Naive thymus-derived CD4-positive, alpha-beta T cell (primary cell): Measurements from ENCODE around the gene SCFD1. TPM values are rescaled to one million over a fixed set of nuclear protein-coding genes. Genes with fewer than 3 reads are reported as not detected.
"Not testable (repeated sequence)": the region's sequence is repeated elsewhere in the genome, so short reads cannot be mapped to it uniquely, and the experiment has no call there.

Experiments
- ATAC-seq: fragments of 150-1000 bp; cut with Tn5 transposase; 2 replicates; pipeline ENCODE4 v1.10.0; 2021; ENCODE audit warnings: mild to moderate bottlenecking, moderate library complexity
- CTCF ChIA-PET: fragments of 350-600 bp; sonication (Branson Sonifier 250); formaldehyde crosslinking; loops from one replicate; lab custom pipeline; 2021; ENCODE audit warnings: antibody characterized with exemption; lab: Charles Lee
- POLR2A ChIA-PET: fragments of 350-600 bp; sonication (Branson Sonifier 250); formaldehyde crosslinking; loops from one replicate; lab custom pipeline; 2021; ENCODE audit warnings: antibody characterized with exemption, inconsistent platforms; lab: Charles Lee
- DNase-seq, 9 donors: peaks; one replicate each; pipeline versions ENCODE4 v3.0.0 to v3.0.0-alpha.2; 2020 to 2022; ENCODE audit warnings: mixed read lengths in 1 of 9
- H3K27ac ChIP-seq: one replicate; pipeline ENCODE4 v1.7.0; 2013; ENCODE audit warnings: mild to moderate bottlenecking, low read depth, low read length, moderate library complexity
- H3K27me3 ChIP-seq, 2 donors: one replicate each; pipeline ENCODE4 v1.7.0; 2013; ENCODE audit warnings: low read length in 2 of 2, mild to moderate bottlenecking in 2 of 2, moderate library complexity in 2 of 2; ENCODE audit not compliant: control insufficient read depth in 2 of 2, insufficient read depth in 2 of 2
- H3K36me3 ChIP-seq, 3 experiments: 1 replicate in 2 of 3; 2 replicates in 1 of 3; pipeline ENCODE4 v1.7.0; 2013; ENCODE audit warnings: low read length in 3 of 3, mild to moderate bottlenecking in 3 of 3, moderate library complexity in 1 of 3; ENCODE audit not compliant: insufficient read depth in 3 of 3, control insufficient read depth in 2 of 3
- H3K4me1 ChIP-seq, 2 donors: one replicate each; pipeline ENCODE4 v1.7.0; 2013; ENCODE audit warnings: low read length in 2 of 2, mild to moderate bottlenecking in 2 of 2, moderate library complexity in 1 of 2; ENCODE audit not compliant: control insufficient read depth in 2 of 2, insufficient read depth in 2 of 2
- H3K4me3 ChIP-seq: 2 replicates; pipeline ENCODE4 v1.7.0; 2013; ENCODE audit warnings: mild to moderate bottlenecking, low read length
- H3K9me3 ChIP-seq, 3 experiments: 1 replicate in 2 of 3; 2 replicates in 1 of 3; pipeline ENCODE4 v1.7.0; 2013; ENCODE audit warnings: low read length in 3 of 3; ENCODE audit not compliant: control insufficient read depth in 2 of 3
- H3K27ac Mint-ChIP-seq, 9 donors: one replicate each; pipeline ENCODE4 v1.8.0; 2020 to 2022; ENCODE audit warnings: mixed read lengths in 9 of 9, mild to moderate bottlenecking in 8 of 9, moderate library complexity in 5 of 9, inconsistent platforms in 2 of 9
- H3K27me3 Mint-ChIP-seq, 5 donors: one replicate each; pipeline ENCODE4 v1.8.0; 2021 to 2022; ENCODE audit warnings: mixed read lengths in 5 of 5, mild to moderate bottlenecking in 1 of 5
- H3K36me3 Mint-ChIP-seq, 5 donors: one replicate each; pipeline ENCODE4 v1.8.0; 2020 to 2022; ENCODE audit warnings: mixed read lengths in 5 of 5, mild to moderate bottlenecking in 3 of 5, inconsistent platforms in 1 of 5
- H3K4me1 Mint-ChIP-seq, 7 donors: one replicate each; pipeline ENCODE4 v1.8.0; 2020 to 2022; ENCODE audit warnings: mixed read lengths in 7 of 7, mild to moderate bottlenecking in 3 of 7, inconsistent platforms in 1 of 7
- H3K4me3 Mint-ChIP-seq, 10 donors: one replicate each; pipeline ENCODE4 v1.8.0; 2020 to 2022; ENCODE audit warnings: mild to moderate bottlenecking in 10 of 10, mixed read lengths in 10 of 10, moderate library complexity in 6 of 10, inconsistent platforms in 2 of 10
- H3K9me3 Mint-ChIP-seq, 11 donors: one replicate each; pipeline ENCODE4 v1.8.0; 2020 to 2022; ENCODE audit warnings: mixed read lengths in 11 of 11, mild to moderate bottlenecking in 4 of 11, inconsistent platforms in 1 of 11, moderate library complexity in 1 of 11
- intact Hi-C, 2 donors: fragments of 100-400 bp; cut with micrococcal nuclease; formaldehyde crosslinking; loops; one replicate each; pipeline ENCODE4 v1.15.1; 2023
- polyA plus RNA-seq, 2 donors: library from polyadenylated mRNA; unstranded; fragments of 300-500 nt; fragmentation: Illumina TruSeq; gene quantifications; one replicate each; pipeline ENCODE4 v1.2.3, GENCODE V29; 2021
- total RNA-seq, 6 experiments: library from RNA in 5 of 6; stranded (reverse) in 5 of 6; gene quantifications; 1 replicate in 5 of 6; 2 replicates in 1 of 6; pipeline ENCODE4 v1.2.3 and lab custom pipeline; 2021 to 2026

The SCFD1 gene
- total and polyA plus RNA-seq, 7 experiments from 2014 or later, result 59.5 to 75.4 (median 66.0) TPM

GRCh38 chr14:30576333-30576732, 45.8 kb upstream of the SCFD1 start:
- H3K36me3 ChIP-seq, H3K4me1 ChIP-seq, H3K27me3 Mint-ChIP-seq, intact Hi-C loops, H3K27me3 ChIP-seq, H3K4me3 ChIP-seq, ATAC-seq, CTCF ChIA-PET, H3K9me3 ChIP-seq, H3K9me3 Mint-ChIP-seq, DNase-seq, POLR2A ChIA-PET, H3K27ac ChIP-seq: not testable (repeated sequence)
- Mint-ChIP-seq H3K4me1 (peaks cover 44 to 81% (median 70%) of the 10 kb centered on the region in 7 donors), H3K4me3 (peak overlapping the region in 2 of 10 donors; percentile 29 to 45), H3K36me3 (peaks cover 0 to 35% (median 7%) of the 10 kb centered on the region in 5 donors), H3K27ac (peak overlapping the region in 1 of 9 donors; percentile 32)

GRCh38 chr14:30580616-30581282, 41.4 kb upstream of the SCFD1 start:
- no peak overlapping the region for H3K27ac ChIP-seq
- ATAC-seq (no peak), DNase-seq (no peak)
- H3K27me3 ChIP-seq, result no peaks in the 10 kb centered on the region
- intact Hi-C loops, result no loop called here
- H3K36me3 ChIP-seq, result no peaks in the 10 kb centered on the region
- POLR2A ChIA-PET, result no interaction called here
- Mint-ChIP-seq H3K27me3 (no peaks in the 10 kb centered on the region), H3K36me3 (peaks cover 9 to 50% (median 43%) of the 10 kb centered on the region in 5 donors), H3K4me1 (peaks cover 22 to 58% (median 47%) of the 10 kb centered on the region in 7 donors), H3K9me3 (peaks cover 0 to 24% (median 7%) of the 10 kb centered on the region in 11 donors), H3K27ac (no peak overlapping the region), H3K4me3 (no peak overlapping the region)
- H3K9me3 ChIP-seq, result no peaks in the 10 kb centered on the region
- CTCF ChIA-PET, result no interaction called here
- no peak overlapping the region for H3K4me3 ChIP-seq
- peaks cover 0 to 4% of the 10 kb centered on the region in 2 donors for H3K4me1 ChIP-seq

DNA sequence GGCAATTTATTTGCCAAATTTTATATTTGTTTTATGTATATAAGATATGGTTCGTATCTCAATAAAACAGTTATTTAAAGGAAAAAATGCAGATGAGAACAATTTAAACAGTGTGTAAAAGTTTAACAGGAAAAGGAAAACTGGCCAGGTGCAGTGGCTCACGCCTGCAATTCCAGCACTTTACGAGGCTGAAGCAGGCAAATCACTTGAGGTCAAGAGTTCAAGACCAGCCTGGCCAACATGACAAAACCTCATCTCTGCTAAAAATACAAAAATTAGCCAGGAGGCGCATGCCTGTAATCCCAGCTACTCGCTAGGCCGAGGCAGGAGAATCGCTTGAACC, 40.9 kb upstream of the SCFD1 start:
- ChIA-PET CTCF (no interaction called here), POLR2A (no interaction called here)
- no peaks in the 10 kb centered on the region for H3K9me3 ChIP-seq
- H3K4me1 ChIP-seq, result peaks cover 0 to 4% of the 10 kb centered on the region in 2 donors
- H3K27me3 ChIP-seq, result no peaks in the 10 kb centered on the region
- H3K4me1 Mint-ChIP-seq, result peaks cover 17 to 57% (median 47%) of the 10 kb centered on the region in 7 donors
- H3K27ac Mint-ChIP-seq, result no peak overlapping the region
- no peak overlapping the region for H3K4me3 Mint-ChIP-seq
- intact Hi-C loops, result no loop called here
- no peak overlapping the region for H3K27ac ChIP-seq
- H3K4me3 ChIP-seq, result no peak overlapping the region
- no peak for ATAC-seq
- DNase-seq, result no peak
- H3K27me3 Mint-ChIP-seq, result no peaks in the 10 kb centered on the region
- peaks cover 9 to 49% (median 45%) of the 10 kb centered on the region in 5 donors for H3K36me3 Mint-ChIP-seq
- H3K36me3 ChIP-seq, result no peaks in the 10 kb centered on the region
- peaks cover 0 to 26% (median 9%) of the 10 kb centered on the region in 11 donors for H3K9me3 Mint-ChIP-seq

DNA sequence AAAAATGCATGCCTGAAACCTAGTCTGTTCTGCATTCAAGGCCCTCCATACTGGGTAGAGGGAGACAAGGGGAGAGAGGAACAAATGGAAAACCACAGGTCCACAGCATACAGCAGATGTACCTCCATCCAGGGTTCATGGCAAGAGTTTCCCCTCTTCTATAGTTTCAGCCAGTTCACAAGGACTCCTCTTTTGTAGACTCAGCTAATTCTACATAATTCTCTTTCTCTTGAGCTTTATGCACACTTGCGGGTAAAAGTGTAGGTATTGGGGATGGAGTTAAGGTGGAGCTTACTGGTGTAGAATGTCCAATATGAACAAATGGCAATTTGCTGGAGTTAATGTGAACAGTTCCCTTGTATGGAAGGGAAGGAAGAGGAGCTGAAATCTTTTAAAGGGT, 39.7 kb upstream of the SCFD1 start:
- H3K4me1 ChIP-seq, result peaks cover 0 to 4% of the 10 kb centered on the region in 2 donors
- no peak overlapping the region for H3K27ac ChIP-seq
- H3K36me3 Mint-ChIP-seq, result peaks cover 9 to 49% (median 48%) of the 10 kb centered on the region in 5 donors
- no peak overlapping the region for H3K4me3 Mint-ChIP-seq
- no peaks in the 10 kb centered on the region for H3K9me3 ChIP-seq
- intact Hi-C loops, result no loop called here
- ChIA-PET POLR2A (no interaction called here), CTCF (no interaction called here)
- ATAC-seq, result no peak
- H3K9me3 Mint-ChIP-seq, result peaks cover 0 to 26% (median 9%) of the 10 kb centered on the region in 11 donors
- no peak overlapping the region for H3K4me3 ChIP-seq
- no peaks in the 10 kb centered on the region for H3K27me3 ChIP-seq
- no peak overlapping the region for H3K27ac Mint-ChIP-seq
- H3K4me1 Mint-ChIP-seq, result peaks cover 14 to 46% (median 36%) of the 10 kb centered on the region in 7 donors
- no peaks in the 10 kb centered on the region for H3K27me3 Mint-ChIP-seq
- H3K36me3 ChIP-seq, result peaks cover 0 to 2% (median 0%) of the 10 kb centered on the region in 3 experiments
- DNase-seq, result no peak

DNA sequence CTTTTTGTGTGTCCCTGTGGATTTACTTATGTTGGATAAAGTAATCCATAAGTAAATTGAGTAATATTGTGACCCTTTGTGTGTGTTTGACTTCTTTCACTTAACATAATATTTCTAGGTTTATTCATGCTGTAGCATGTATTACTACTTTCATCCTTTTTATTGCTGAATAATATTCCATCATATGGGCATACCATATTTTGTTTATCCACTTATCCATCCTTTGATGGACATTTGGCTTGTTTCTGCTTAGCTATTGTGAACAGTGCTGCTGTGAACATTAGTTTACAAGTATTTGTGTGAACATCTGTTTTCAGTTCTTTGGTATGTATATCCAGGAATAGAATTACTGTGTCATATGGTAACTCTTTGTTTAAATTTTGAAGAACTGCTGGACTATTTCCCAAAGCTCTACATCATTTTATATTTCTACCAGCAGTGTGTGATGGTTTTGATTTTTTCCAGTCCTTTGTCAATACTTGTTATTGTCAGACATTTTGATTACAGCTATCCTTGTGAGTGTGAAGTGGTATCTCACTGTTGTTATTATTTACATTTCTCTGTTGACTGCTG, 38.0 kb upstream of the SCFD1 start:
- intact Hi-C loops, result no loop called here
- Mint-ChIP-seq H3K27ac (no peak overlapping the region), H3K27me3 (no peaks in the 10 kb centered on the region), H3K4me1 (peaks cover 4 to 34% (median 23%) of the 10 kb centered on the region in 7 donors), H3K4me3 (no peak overlapping the region), H3K9me3 (peaks cover 0 to 26% (median 9%) of the 10 kb centered on the region in 11 donors), H3K36me3 (peaks cover 9 to 53% (median 49%) of the 10 kb centered on the region in 5 donors)
- ChIA-PET CTCF (no interaction called here), POLR2A (no interaction called here)
- DNase-seq (no peak), ATAC-seq (no peak)
- H3K36me3 ChIP-seq, result peaks cover 0 to 8% (median 4%) of the 10 kb centered on the region in 3 experiments
- no peak overlapping the region for H3K27ac ChIP-seq
- H3K9me3 ChIP-seq, result no peaks in the 10 kb centered on the region
- H3K27me3 ChIP-seq, result no peaks in the 10 kb centered on the region
- no peak overlapping the region for H3K4me3 ChIP-seq
- H3K4me1 ChIP-seq, result no peaks in the 10 kb centered on the region

GRCh38 chr14:30585204-30585603, 36.9 kb upstream of the SCFD1 start:
- intact Hi-C loops, result no loop called here
- Histone ChIP-seq H3K36me3 (peaks cover 5 to 12% (median 6%) of the 10 kb centered on the region in 3 experiments), H3K27me3 (no peaks in the 10 kb centered on the region), H3K9me3 (no peaks in the 10 kb centered on the region), H3K4me1 (no peaks in the 10 kb centered on the region), H3K4me3 (no peak overlapping the region), H3K27ac (no peak overlapping the region)
- ChIA-PET POLR2A (no interaction called here), CTCF (no interaction called here)
- peak overlapping the region in 1 of 10 donors; percentile 6 for H3K4me3 Mint-ChIP-seq
- DNase-seq (no peak), ATAC-seq (no peak)
- H3K27ac Mint-ChIP-seq, result peak overlapping the region in 1 of 9 donors; percentile 66
- peaks cover 0 to 26% (median 9%) of the 10 kb centered on the region in 11 donors for H3K9me3 Mint-ChIP-seq
- peaks cover 15 to 61% (median 57%) of the 10 kb centered on the region in 5 donors for H3K36me3 Mint-ChIP-seq
- peaks cover 7 to 32% (median 23%) of the 10 kb centered on the region in 7 donors for H3K4me1 Mint-ChIP-seq
- no peaks in the 10 kb centered on the region for H3K27me3 Mint-ChIP-seq
